ACC112 (cell line): Measurements from ENCODE around the gene KRT79.

Experiments
- H2AFZ ChIP-seq: fragments of 200-600 bp; sonication (generic); one replicate; pipeline ENCODE4 v1.6.0; 2017; ENCODE audit warnings: antibody characterized with exemption, low read length; ENCODE audit not compliant: unreplicated experiment
- H3K27ac ChIP-seq: fragments of 200-600 bp; sonication (generic); 2 replicates; pipeline ENCODE4 v1.5.1; 2014; ENCODE audit warnings: low read depth, mild to moderate bottlenecking, antibody characterized with exemption, low read length, moderate library complexity
- H3K27me3 ChIP-seq: fragments of 200-600 bp; sonication (generic); 2 replicates; pipeline ENCODE4 v1.6.1; 2014; ENCODE audit warnings: mild to moderate bottlenecking, antibody characterized with exemption, low read length, moderate library complexity, mixed read lengths; ENCODE audit not compliant: insufficient read depth
- H3K36me3 ChIP-seq: fragments of 200-600 bp; sonication (generic); 2 replicates; pipeline ENCODE4 v1.6.1; 2016; ENCODE audit warnings: mild to moderate bottlenecking, antibody characterized with exemption, low read length, moderate library complexity, mixed read lengths; ENCODE audit not compliant: insufficient read depth
- H3K4me1 ChIP-seq: fragments of 200-600 bp; sonication (generic); one replicate; pipeline ENCODE4 v1.6.1; 2016; ENCODE audit warnings: low read length, mixed read lengths; ENCODE audit not compliant: insufficient read depth, unreplicated experiment, control insufficient read depth
- H3K4me3 ChIP-seq: fragments of 200-600 bp; sonication (generic); 2 replicates; pipeline ENCODE4 v1.5.1; 2014; ENCODE audit warnings: mild to moderate bottlenecking, low read depth, low read length
- H3K79me2 ChIP-seq: fragments of 200-600 bp; sonication (generic); one replicate; pipeline ENCODE4 v1.6.0; 2016; ENCODE audit warnings: low read length; ENCODE audit not compliant: control insufficient read depth, unreplicated experiment, insufficient read depth

KRT79 gene

GRCh38 chr12:52844386-52844785 lies 10.3 kb upstream of the KRT79 start:
- Histone ChIP-seq H3K4me1 (peaks cover 13% of the 10 kb centered on the region), H2AFZ (no peak overlapping the region), H3K36me3 (no peaks in the 10 kb centered on the region), H3K79me2 (no peaks in the 10 kb centered on the region), H3K27ac (no peak overlapping the region), H3K27me3 (peaks cover 4% of the 10 kb centered on the region; the same call in 1 of the 2 replicates), H3K4me3 (no peak overlapping the region)

GRCh38 chr12:52839436-52840105 lies 5.5 kb upstream of the KRT79 start:
- H3K27ac ChIP-seq, result no peak overlapping the region
- H3K79me2 ChIP-seq, result no peaks in the 10 kb centered on the region
- H3K4me1 ChIP-seq, result peaks cover 28% of the 10 kb centered on the region
- H3K4me3 ChIP-seq, result no peak overlapping the region
- H3K27me3 ChIP-seq, result peaks cover 4% of the 10 kb centered on the region; the same call in 1 of the 2 replicates
- no peaks in the 10 kb centered on the region for H3K36me3 ChIP-seq
- no peak overlapping the region for H2AFZ ChIP-seq

GRCh38 chr12:52838609-52839435 lies 4.7 kb upstream of the KRT79 start:
- Histone ChIP-seq H3K4me1 (peaks cover 28% of the 10 kb centered on the region), H3K4me3 (no peak overlapping the region), H3K36me3 (no peaks in the 10 kb centered on the region), H3K27ac (no peak overlapping the region), H3K27me3 (peaks cover 4% of the 10 kb centered on the region; the same call in 1 of the 2 replicates), H2AFZ (no peak overlapping the region), H3K79me2 (no peaks in the 10 kb centered on the region)

DNA sequence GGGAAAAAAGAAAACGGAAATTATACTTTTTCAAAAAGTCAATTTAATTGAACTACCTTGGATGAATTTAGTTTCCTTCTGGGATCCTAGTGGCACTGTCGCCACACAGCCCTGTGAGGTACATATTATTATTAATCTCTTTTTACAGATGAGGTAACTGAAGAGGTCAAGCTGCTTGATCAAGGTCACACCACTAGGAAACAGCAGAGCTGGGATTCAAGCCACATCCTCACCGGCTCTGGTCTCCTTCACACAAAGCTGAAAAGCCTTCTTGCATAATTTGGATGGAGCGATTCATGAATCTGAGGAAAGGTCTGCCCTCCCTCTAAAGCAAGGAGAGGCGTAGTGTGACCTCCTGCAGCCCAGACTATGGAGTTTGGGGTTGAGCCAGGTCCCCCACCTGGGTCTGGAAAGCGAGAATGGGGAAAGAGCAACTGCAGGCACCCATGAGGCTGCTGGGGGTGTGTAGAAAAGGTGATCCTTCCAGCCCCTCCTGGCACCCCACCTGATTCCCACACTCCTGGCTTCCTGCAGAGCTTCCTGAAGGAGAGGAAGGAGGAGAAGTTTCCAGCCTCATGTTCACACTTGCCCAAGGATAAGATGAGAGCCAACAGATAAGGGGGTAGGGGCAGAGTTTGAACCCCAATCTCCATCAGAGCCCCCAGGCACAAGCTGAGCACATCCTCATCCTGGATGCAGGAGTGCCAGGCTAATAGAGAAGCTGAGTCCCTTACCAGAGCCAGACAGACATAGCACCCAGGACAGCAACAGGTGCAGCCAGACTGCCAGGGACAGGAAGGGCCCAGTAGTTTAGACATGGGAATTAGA lies 3.9 kb upstream of the KRT79 start:
- no peak overlapping the region for H3K4me3 ChIP-seq
- H3K27me3 ChIP-seq, result peaks cover 4% of the 10 kb centered on the region; the same call in 1 of the 2 replicates
- peak overlapping the region; percentile 40 for H3K27ac ChIP-seq

GRCh38 chr12:52837413-52837741 lies 3.3 kb upstream of the KRT79 start:
- Histone ChIP-seq H3K4me3 (no peak overlapping the region), H3K4me1 (peaks cover 28% of the 10 kb centered on the region), H2AFZ (no peak overlapping the region), H3K36me3 (no peaks in the 10 kb centered on the region), H3K27ac (peak overlapping the region; percentile 40), H3K79me2 (no peaks in the 10 kb centered on the region), H3K27me3 (peaks cover 4% of the 10 kb centered on the region; the same call in 1 of the 2 replicates)

More for the DNA sequence above, 3.9 kb upstream of the KRT79 start:
- H3K36me3 ChIP-seq, result no peaks in the 10 kb centered on the region
- H2AFZ ChIP-seq, result no peak overlapping the region
- H3K4me1 ChIP-seq, result peaks cover 28% of the 10 kb centered on the region
- no peaks in the 10 kb centered on the region for H3K79me2 ChIP-seq

DNA sequence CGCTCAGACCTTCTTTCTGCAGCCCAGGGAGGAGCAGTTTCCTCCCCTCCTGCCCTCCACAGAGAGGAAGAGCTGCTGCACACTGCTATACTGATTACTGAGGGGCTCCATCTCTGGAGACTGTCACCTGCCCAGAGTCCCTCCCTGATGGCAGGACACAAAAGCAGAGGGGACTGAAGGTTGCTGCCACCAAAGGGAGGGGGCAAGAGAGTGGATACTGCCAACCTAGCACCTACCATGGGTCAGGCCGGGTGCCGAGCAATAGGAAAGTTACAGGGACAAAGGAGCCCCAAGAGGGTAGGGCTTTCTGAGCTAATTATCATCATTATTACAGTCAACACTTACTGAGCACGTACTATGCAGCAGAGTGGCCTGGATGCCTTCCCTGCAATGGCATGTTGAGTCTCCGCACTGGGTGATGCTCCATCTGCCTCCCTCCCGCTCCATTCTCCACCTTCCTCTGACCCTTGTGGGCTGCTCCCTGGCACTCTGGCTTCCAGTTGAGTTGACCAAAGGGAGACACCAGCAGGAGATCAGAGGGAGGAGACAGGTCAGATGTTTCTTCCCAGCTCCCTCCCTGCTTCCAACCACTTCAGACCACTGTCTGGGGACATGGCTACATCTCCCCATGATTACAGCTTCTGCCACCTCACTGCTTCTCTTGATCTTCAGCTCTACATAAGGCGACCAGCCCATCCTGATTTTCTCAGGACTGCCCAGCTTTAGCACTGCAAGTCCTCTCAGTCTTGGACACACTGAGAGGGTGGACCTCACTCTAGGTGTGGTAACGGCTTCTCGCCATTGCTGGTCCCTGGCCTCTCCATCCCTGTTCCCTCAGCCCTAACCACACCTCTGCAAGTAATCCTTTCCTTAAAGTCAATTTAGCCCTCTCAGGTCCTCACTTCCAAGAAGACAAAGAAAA lies 2.6 kb upstream of the KRT79 start:
- Histone ChIP-seq H3K27ac (peak overlapping the region; percentile 13; the same call in 1 of the 2 replicates), H3K27me3 (no peaks in the 10 kb centered on the region), H3K36me3 (no peaks in the 10 kb centered on the region), H3K4me3 (no peak overlapping the region), H3K79me2 (no peaks in the 10 kb centered on the region), H2AFZ (no peak overlapping the region), H3K4me1 (peaks cover 28% of the 10 kb centered on the region)

DNA sequence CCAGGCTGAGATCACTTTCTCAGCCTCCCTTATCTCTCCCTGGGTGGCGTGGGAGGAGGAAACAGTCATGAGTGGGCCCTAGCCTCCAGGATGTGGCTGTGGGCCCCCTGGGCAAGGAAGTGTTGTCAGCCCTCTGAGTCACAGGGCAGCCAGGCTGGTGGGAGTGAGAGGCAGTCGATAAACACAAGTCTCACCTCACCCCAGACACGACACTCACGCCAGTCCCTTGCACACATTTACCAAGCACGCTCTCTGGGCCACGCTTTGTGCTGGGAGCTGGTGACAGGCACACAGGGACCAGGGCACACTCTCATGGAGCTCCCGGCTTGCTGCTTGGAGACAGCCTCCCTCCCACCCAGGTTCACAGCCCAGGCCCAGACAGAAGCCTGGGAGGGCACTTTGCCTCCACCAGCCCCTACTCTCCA lies 1.9 kb upstream of the KRT79 start:
- H3K4me3 ChIP-seq, result no peak overlapping the region
- no peaks in the 10 kb centered on the region for H3K36me3 ChIP-seq
- H3K79me2 ChIP-seq, result no peaks in the 10 kb centered on the region
- H2AFZ ChIP-seq, result no peak overlapping the region
- H3K27ac ChIP-seq, result no peak overlapping the region; the same call in 1 of the 2 replicates
- H3K4me1 ChIP-seq, result peaks cover 28% of the 10 kb centered on the region
- no peaks in the 10 kb centered on the region for H3K27me3 ChIP-seq

GRCh38 chr12:52835271-52836041 lies 1.3 kb upstream of the KRT79 start:
- Histone ChIP-seq H3K27me3 (no peaks in the 10 kb centered on the region), H2AFZ (no peak overlapping the region), H3K4me1 (peaks cover 28% of the 10 kb centered on the region), H3K79me2 (no peaks in the 10 kb centered on the region), H3K27ac (no peak overlapping the region), H3K4me3 (no peak overlapping the region), H3K36me3 (no peaks in the 10 kb centered on the region)

DNA sequence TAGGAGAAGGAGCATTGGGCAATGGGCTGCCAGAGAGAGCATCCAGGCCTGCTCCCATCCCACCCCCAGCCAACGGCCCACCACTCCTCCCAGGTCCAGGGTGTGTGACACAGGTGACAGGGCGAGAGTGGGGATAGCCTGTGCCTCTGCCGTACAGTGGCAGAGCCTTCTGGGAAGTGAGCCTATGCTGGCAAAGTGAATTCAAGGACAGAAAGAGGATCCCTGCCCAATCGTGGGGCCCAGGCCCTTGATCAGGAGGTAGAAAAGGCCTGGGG lies 553 bp upstream of the KRT79 start:
- H3K27ac ChIP-seq, result no peak overlapping the region
- peaks cover 28% of the 10 kb centered on the region for H3K4me1 ChIP-seq
- H3K79me2 ChIP-seq, result no peaks in the 10 kb centered on the region
- H3K4me3 ChIP-seq, result no peak overlapping the region
- H3K27me3 ChIP-seq, result no peaks in the 10 kb centered on the region
- no peaks in the 10 kb centered on the region for H3K36me3 ChIP-seq
- H2AFZ ChIP-seq, result no peak overlapping the region
